ENCODE measurements around the gene FASTKD3. TPM values are rescaled to one million over a fixed set of nuclear protein-coding genes. Genes with fewer than 3 reads are reported as not detected.

The FASTKD3 gene
- total RNA-seq, 1 experiment from 2014 or later, result 20.6 TPM

DNA sequence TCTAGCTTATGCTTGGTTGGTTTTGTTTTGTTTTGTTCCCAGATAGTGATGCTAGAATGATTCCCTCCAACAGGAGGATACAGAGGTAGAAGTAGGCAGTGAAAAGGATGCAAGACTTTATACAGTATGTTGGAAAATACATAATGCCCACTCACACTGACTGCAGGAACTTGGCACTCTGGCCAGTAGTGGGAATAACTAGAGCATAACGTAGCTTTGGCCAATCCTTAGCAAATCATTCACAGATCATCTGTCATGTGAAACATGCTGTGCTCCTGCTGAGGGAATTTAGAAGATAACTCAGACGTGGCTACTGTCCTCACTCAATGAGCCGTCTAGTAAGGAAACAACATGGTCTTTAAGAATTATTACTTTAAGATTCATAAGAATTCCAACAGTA lies 31.4 kb downstream of the FASTKD3 start:
- no peak for DNase-seq
- ChIA-PET CTCF (no interaction called here), POLR2A (ENCODE audit: unreplicated experiment) (no interaction called here)
- peaks cover 70% of the 10 kb centered on the region for H3K27me3 ChIP-seq (ENCODE audit: insufficient read depth, low read depth)
- intact Hi-C loops (cut with micrococcal nuclease; ENCODE audit: unreplicated experiment), result no loop called here
- no peak overlapping the region for H3K4me3 ChIP-seq
- 0 out of 2 replicates have a peak, but pooled peaks cover 4% of the 10 kb centered on the region for H3F3A ChIP-seq (ENCODE audit: insufficient read depth, low read depth)
- TF ChIP-seq EZH2 (IDR thresholded peaks at IDR 0.05; ENCODE audit: low read depth), result no peak
- TF ChIP-seq, protein P1, sequence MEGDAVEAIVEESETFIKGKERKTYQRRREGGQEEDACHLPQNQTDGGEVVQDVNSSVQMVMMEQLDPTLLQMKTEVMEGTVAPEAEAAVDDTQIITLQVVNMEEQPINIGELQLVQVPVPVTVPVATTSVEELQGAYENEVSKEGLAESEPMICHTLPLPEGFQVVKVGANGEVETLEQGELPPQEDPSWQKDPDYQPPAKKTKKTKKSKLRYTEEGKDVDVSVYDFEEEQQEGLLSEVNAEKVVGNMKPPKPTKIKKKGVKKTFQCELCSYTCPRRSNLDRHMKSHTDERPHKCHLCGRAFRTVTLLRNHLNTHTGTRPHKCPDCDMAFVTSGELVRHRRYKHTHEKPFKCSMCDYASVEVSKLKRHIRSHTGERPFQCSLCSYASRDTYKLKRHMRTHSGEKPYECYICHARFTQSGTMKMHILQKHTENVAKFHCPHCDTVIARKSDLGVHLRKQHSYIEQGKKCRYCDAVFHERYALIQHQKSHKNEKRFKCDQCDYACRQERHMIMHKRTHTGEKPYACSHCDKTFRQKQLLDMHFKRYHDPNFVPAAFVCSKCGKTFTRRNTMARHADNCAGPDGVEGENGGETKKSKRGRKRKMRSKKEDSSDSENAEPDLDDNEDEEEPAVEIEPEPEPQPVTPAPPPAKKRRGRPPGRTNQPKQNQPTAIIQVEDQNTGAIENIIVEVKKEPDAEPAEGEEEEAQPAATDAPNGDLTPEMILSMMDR (conservative IDR thresholded peaks at IDR 0.05), result no peak
- no peaks in the 10 kb centered on the region for H3K9me2 ChIP-seq (ENCODE audit: insufficient read depth)
- no peaks in the 10 kb centered on the region for H3K9me3 ChIP-seq (ENCODE audit: insufficient read depth, low read depth)
- no TSS peak for BruUV-seq (replicated peaks)
- no peak overlapping the region for H3K27ac ChIP-seq
- no peaks in the 10 kb centered on the region for H3K4me1 ChIP-seq (replicated peaks; ENCODE audit: insufficient read depth)
- no peaks in the 10 kb centered on the region for H4K20me1 ChIP-seq (ENCODE audit: insufficient read depth)
- no peaks in the 10 kb centered on the region for H3K79me2 ChIP-seq (ENCODE audit: low read depth)
- H3K4me2 ChIP-seq, result no peak overlapping the region
- no peak overlapping the region for H2AFZ ChIP-seq
- H3K36me3 ChIP-seq (ENCODE audit: low read depth), result no peaks in the 10 kb centered on the region

DNA sequence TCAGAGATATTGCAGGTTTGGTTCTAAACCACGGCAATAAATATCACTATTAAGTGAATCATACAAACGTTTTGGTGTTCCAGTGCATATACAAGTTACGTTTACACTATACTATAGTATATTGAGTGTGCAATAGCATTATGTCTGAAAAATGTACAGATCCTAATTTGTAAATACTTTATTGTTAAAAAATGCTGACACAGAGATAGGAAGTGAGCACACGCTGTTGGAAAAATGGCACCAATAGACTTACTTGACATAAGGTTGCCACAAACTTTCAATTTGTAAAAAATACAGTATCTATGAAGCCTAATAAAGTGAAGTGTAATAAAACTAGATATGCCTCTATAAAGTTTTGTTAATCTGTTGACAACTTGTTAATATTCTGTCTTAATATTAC lies 33.8 kb downstream of the FASTKD3 start:
- Histone ChIP-seq H3F3A (ENCODE audit: insufficient read depth, low read depth) (0 out of 2 replicates have a peak, but pooled peaks cover 4% of the 10 kb centered on the region), H3K4me1 (replicated peaks; ENCODE audit: insufficient read depth) (no peaks in the 10 kb centered on the region), H3K4me3 (no peak overlapping the region), H4K20me1 (ENCODE audit: insufficient read depth) (no peaks in the 10 kb centered on the region), H3K27me3 (ENCODE audit: insufficient read depth, low read depth) (peaks cover 71% of the 10 kb centered on the region), H3K79me2 (ENCODE audit: low read depth) (no peaks in the 10 kb centered on the region), H3K9me2 (ENCODE audit: insufficient read depth) (no peaks in the 10 kb centered on the region), H3K27ac (no peak overlapping the region), H3K9me3 (ENCODE audit: insufficient read depth, low read depth) (no peaks in the 10 kb centered on the region), H2AFZ (no peak overlapping the region), H3K4me2 (no peak overlapping the region), H3K36me3 (ENCODE audit: low read depth) (no peaks in the 10 kb centered on the region)
- ChIA-PET CTCF (no interaction called here), POLR2A (ENCODE audit: unreplicated experiment) (no interaction called here)
- intact Hi-C loops (cut with micrococcal nuclease; ENCODE audit: unreplicated experiment), result no loop called here
- no peak for DNase-seq
- no TSS peak for BruUV-seq (replicated peaks)
- TF ChIP-seq, protein P1 (conservative IDR thresholded peaks at IDR 0.05), result no peak
- TF ChIP-seq EZH2 (IDR thresholded peaks at IDR 0.05; ENCODE audit: low read depth), result no peak

DNA sequence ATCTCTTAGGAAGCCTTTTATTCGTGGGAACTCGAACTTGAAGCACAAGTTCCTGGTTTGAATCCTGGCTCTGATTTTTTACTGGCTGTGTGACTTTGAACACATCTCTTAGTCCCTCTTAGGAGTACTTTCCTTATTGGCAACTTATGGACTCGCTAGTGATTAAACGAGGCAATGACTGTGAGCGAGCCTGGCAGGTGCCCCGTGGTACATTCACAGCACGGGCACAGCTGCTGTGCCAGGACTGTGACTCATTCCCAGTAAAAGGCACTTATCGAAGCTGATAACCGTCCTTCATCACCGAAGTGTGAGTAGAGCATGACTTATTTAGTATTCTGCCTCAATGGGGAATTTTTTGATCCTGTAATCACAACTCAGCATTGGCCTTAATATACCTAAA lies 40.6 kb downstream of the FASTKD3 start:
- no peaks in the 10 kb centered on the region for H3K79me2 ChIP-seq (ENCODE audit: low read depth)
- H3K4me3 ChIP-seq, result no peak overlapping the region
- POLR2A ChIA-PET (ENCODE audit: unreplicated experiment), result interaction anchor here (0.6 kb wide), 1 partner anchor 113 kb away, joined by 4 read pairs; no protein-coding TSS in a partner anchor
- CTCF ChIA-PET, result no interaction called here
- H3K9me3 ChIP-seq (ENCODE audit: insufficient read depth, low read depth), result no peaks in the 10 kb centered on the region
- TF ChIP-seq, protein P1 (conservative IDR thresholded peaks at IDR 0.05), result no peak
- no peak for TF ChIP-seq EZH2 (IDR thresholded peaks at IDR 0.05; ENCODE audit: low read depth)
- no peak overlapping the region for H2AFZ ChIP-seq
- 0 out of 2 replicates have a peak, but pooled peaks cover 1% of the 10 kb centered on the region for H3F3A ChIP-seq (ENCODE audit: insufficient read depth, low read depth)
- no peaks in the 10 kb centered on the region for H3K4me1 ChIP-seq (replicated peaks; ENCODE audit: insufficient read depth)
- no peak for DNase-seq
- H3K4me2 ChIP-seq, result no peak overlapping the region
- no TSS peak for BruUV-seq (replicated peaks)
- intact Hi-C loops (cut with micrococcal nuclease; ENCODE audit: unreplicated experiment), result no loop called here
- H4K20me1 ChIP-seq (ENCODE audit: insufficient read depth), result no peaks in the 10 kb centered on the region
- no peak overlapping the region for H3K27ac ChIP-seq
- no peaks in the 10 kb centered on the region for H3K9me2 ChIP-seq (ENCODE audit: insufficient read depth)
- peaks cover 91% of the 10 kb centered on the region for H3K27me3 ChIP-seq (ENCODE audit: insufficient read depth, low read depth)
- no peaks in the 10 kb centered on the region for H3K36me3 ChIP-seq (ENCODE audit: low read depth)

Measured in PC-9 (cell line).